Liver (tissue), 4 donors: ENCODE data around the gene DGKQ. TPM values are rescaled to one million over a fixed set of nuclear protein-coding genes. Genes with fewer than 3 reads are reported as not detected.

Experiments used
- polyA plus RNA-seq, 2 donors: library from polyadenylated mRNA; stranded (reverse) in 1 of 2; unstranded in 1 of 2; fragments of 200-250 nt in 1 of 2; fragments of >200 nt in 1 of 2; fragmentation: Nextera tagmentation in 1 of 2; extraction: Ambion mirVana in 1 of 2; gene quantifications; one replicate each; pipeline versions ENCODE4 v1.2.1 to v1.2.3, GENCODE V29; 2013 to 2015
- total RNA-seq, 2 donors: library from RNA; depleted of rRNA; stranded (reverse); fragments of >200 nt; gene quantifications; one replicate each; pipeline ENCODE4 v1.2.3, GENCODE V29; 2014
- donor health status: healthy.
- donor health status: healthy.
- donor health status: healthy.

The DGKQ gene
- total and polyA plus RNA-seq, 4 donors: 1.5 to 8.8 (median 3.6) TPM

Other genes starting within 250 kb of the DGKQ start
- under 1 TPM; 0.14 to 0.84 TPM for gene CPLX1, start 147.4 kb downstream of the DGKQ start, total RNA-seq
- 1 to 10 TPM in 1 of 2 donors, under 1 TPM in 1; 0.76 to 2.8 TPM for gene CPLX1, start 147.4 kb downstream of the DGKQ start, polyA plus RNA-seq
- gene GAK, start 41.3 kb downstream of the DGKQ start, total RNA-seq: 10 to 100 TPM; 43.7 to 69.7 TPM
- gene GAK, start 41.3 kb downstream of the DGKQ start, polyA plus RNA-seq: 10 to 100 TPM; 27.4 to 50.3 TPM
- 10 to 100 TPM; 18.6 to 26.0 TPM for gene TMEM175, start 41.1 kb downstream of the DGKQ start, total RNA-seq
- 10 to 100 TPM; 25.0 to 26.3 TPM for gene TMEM175, start 41.1 kb downstream of the DGKQ start, polyA plus RNA-seq
- 1 to 10 TPM; 3.8 to 4.5 TPM for gene IDUA, start 13.5 kb upstream of the DGKQ start, total RNA-seq
- 1 to 10 TPM; 3.0 to 3.8 TPM for gene IDUA, start 13.5 kb upstream of the DGKQ start, polyA plus RNA-seq
- 10 to 100 TPM; 34.7 to 41.0 TPM for gene SLC26A1, start 19.8 kb upstream of the DGKQ start, total RNA-seq
- 10 to 100 TPM in 1 of 2 donors, 1 to 10 TPM in 1; 5.1 to 17.8 TPM for gene SLC26A1, start 19.8 kb upstream of the DGKQ start, polyA plus RNA-seq
- gene FGFRL1, start 38.1 kb upstream of the DGKQ start, total RNA-seq: 10 to 100 TPM; 15.2 to 29.6 TPM
- 10 to 100 TPM; 14.2 to 49.1 TPM for gene FGFRL1, start 38.1 kb upstream of the DGKQ start, polyA plus RNA-seq
- gene RNF212, start 140.0 kb upstream of the DGKQ start, total RNA-seq: under 1 TPM in 1 of 2 donors, not detected in 1; 0.47 TPM
- under 1 TPM; 0.32 to 0.38 TPM for gene RNF212, start 140.0 kb upstream of the DGKQ start, polyA plus RNA-seq
- gene SPON2, start 199.0 kb upstream of the DGKQ start, total RNA-seq: 10 to 100 TPM; 35.7 to 80.3 TPM
- 10 to 100 TPM; 64.5 to 80.2 TPM for gene SPON2, start 199.0 kb upstream of the DGKQ start, polyA plus RNA-seq